Liver (tissue), 9 donors: ENCODE data around the gene USP37. TPM values are rescaled to one million over a fixed set of nuclear protein-coding genes. Genes with fewer than 3 reads are reported as not detected.

Source experiments
- DNase-seq: peaks from one replicate; pipeline ENCODE4 v3.0.0-alpha.2; 2017; ENCODE audit warnings: low spot score
- H3K27ac ChIP-seq, 2 donors: one replicate each; pipeline ENCODE4 v1.7.0; 2013; ENCODE audit warnings: inconsistent platforms in 2 of 2, low read length in 2 of 2, control low read depth in 1 of 2, low read depth in 1 of 2, mild to moderate bottlenecking in 1 of 2
- H3K27me3 ChIP-seq, 4 donors: one replicate each; pipeline versions ENCODE4 v1.6.1 to v1.7.0; 2013; ENCODE audit warnings: low read length in 3 of 4, inconsistent platforms in 1 of 4, mild to moderate bottlenecking in 1 of 4, moderate library complexity in 1 of 4; ENCODE audit not compliant: control insufficient read depth in 4 of 4, insufficient read depth in 4 of 4
- H3K36me3 ChIP-seq, 4 donors: one replicate each; pipeline versions ENCODE4 v1.6.1 to v1.7.0; 2013; ENCODE audit warnings: low read length in 3 of 4, mild to moderate bottlenecking in 3 of 4, low read depth in 1 of 4, moderate library complexity in 1 of 4; ENCODE audit not compliant: control insufficient read depth in 4 of 4, insufficient read depth in 3 of 4
- H3K4me1 ChIP-seq, 4 donors: one replicate each; pipeline versions ENCODE4 v1.6.1 to v1.7.0; 2013; ENCODE audit warnings: low read length in 3 of 4, mild to moderate bottlenecking in 3 of 4, moderate library complexity in 1 of 4; ENCODE audit not compliant: control insufficient read depth in 4 of 4, insufficient read depth in 4 of 4
- H3K4me3 ChIP-seq, 3 donors: one replicate each; pipeline versions ENCODE4 v1.6.1 to v1.7.0; 2013; ENCODE audit warnings: low read length in 3 of 3, control low read depth in 1 of 3, low read depth in 1 of 3, mild to moderate bottlenecking in 1 of 3
- H3K9ac ChIP-seq, 2 donors: one replicate each; pipeline ENCODE4 v1.7.0; 2013; ENCODE audit warnings: low read length in 2 of 2, mild to moderate bottlenecking in 2 of 2, moderate library complexity in 2 of 2, control low read depth in 1 of 2, low read depth in 1 of 2
- H3K9me3 ChIP-seq, 4 donors: one replicate each; pipeline versions ENCODE4 v1.6.1 to v1.7.0; 2013; ENCODE audit warnings: low read length in 3 of 4; ENCODE audit not compliant: control insufficient read depth in 4 of 4
- CTCF ChIP-seq: fragments of 150-350 bp; IDR thresholded peaks from 2 replicates; pipeline ENCODE4 v1.5.1; 2017; ENCODE audit warnings: improper control_type of control experiment, low read depth, low read length; ENCODE audit not compliant: missing input control
- EGR1 ChIP-seq, 2 donors: IDR thresholded peaks; 2 replicates each; pipeline ENCODE4 v1.6.1; 2016 to 2018; ENCODE audit warnings: antibody characterized with exemption in 2 of 2, low read depth in 2 of 2
- FOXA1 ChIP-seq: IDR thresholded peaks from 2 replicates; pipeline ENCODE4 v1.6.1; 2016; ENCODE audit warnings: antibody characterized with exemption
- FOXA2 ChIP-seq: IDR thresholded peaks from 2 replicates; pipeline ENCODE4 v1.6.1; 2016; ENCODE audit warnings: antibody characterized with exemption
- GABPA ChIP-seq, 2 donors: IDR thresholded peaks in 1 of 2; conservative IDR thresholded peaks in 1 of 2; 2 replicates each; pipeline ENCODE4 v1.6.1; 2016; ENCODE audit warnings: antibody characterized with exemption in 2 of 2, mild to moderate bottlenecking in 1 of 2, moderate library complexity in 1 of 2
- HNF4A ChIP-seq, 2 donors: conservative IDR thresholded peaks; 2 replicates each; pipeline ENCODE4 v1.6.1; 2016; ENCODE audit warnings: antibody characterized with exemption in 2 of 2, mild to moderate bottlenecking in 2 of 2
- HNF4G ChIP-seq: IDR thresholded peaks from 2 replicates; pipeline ENCODE4 v1.6.1; 2016; ENCODE audit warnings: antibody characterized with exemption
- JUND ChIP-seq, 2 donors: IDR thresholded peaks; 2 replicates each; pipeline ENCODE4 v1.6.1; 2016; ENCODE audit warnings: antibody characterized with exemption in 2 of 2
- NR2F2 ChIP-seq: IDR thresholded peaks from 2 replicates; pipeline ENCODE4 v1.6.1; 2016; ENCODE audit warnings: antibody characterized with exemption
- RAD21 ChIP-seq, 2 donors: IDR thresholded peaks; 2 replicates each; pipeline ENCODE4 v1.6.1; 2016; ENCODE audit warnings: antibody characterized with exemption in 2 of 2, mild to moderate bottlenecking in 2 of 2
- REST ChIP-seq: IDR thresholded peaks from 2 replicates; pipeline ENCODE4 v1.6.1; 2016; ENCODE audit warnings: antibody characterized with exemption, mild to moderate bottlenecking
- RXRA ChIP-seq, 2 donors: IDR thresholded peaks; 2 replicates each; pipeline ENCODE4 v1.6.1; 2017 to 2018; ENCODE audit warnings: antibody characterized with exemption in 2 of 2, mild to moderate bottlenecking in 1 of 2
- SP1 ChIP-seq: IDR thresholded peaks from 2 replicates; pipeline ENCODE4 v1.6.1; 2018; ENCODE audit warnings: antibody characterized with exemption, mild to moderate bottlenecking
- TAF1 ChIP-seq: conservative IDR thresholded peaks from 2 replicates; pipeline ENCODE4 v1.6.1; 2016; ENCODE audit warnings: antibody characterized with exemption, mild to moderate bottlenecking
- YY1 ChIP-seq: IDR thresholded peaks from 2 replicates; pipeline ENCODE4 v1.6.1; 2016; ENCODE audit warnings: antibody characterized with exemption, mild to moderate bottlenecking
- WGBS: extraction: QIAGEN DNeasy Blood & Tissue Kit; methylation state at CpG from one replicate; pipeline ENCODE4 v1.1.7; 2013; 5-methylcytosine and 5-hydroxymethylcytosine counted together
- polyA plus RNA-seq, 2 donors: library from polyadenylated mRNA; stranded (reverse) in 1 of 2; unstranded in 1 of 2; fragments of 200-250 nt in 1 of 2; fragments of >200 nt in 1 of 2; fragmentation: Nextera tagmentation in 1 of 2; extraction: Ambion mirVana in 1 of 2; gene quantifications; one replicate each; pipeline versions ENCODE4 v1.2.1 to v1.2.3, GENCODE V29; 2013 to 2015
- total RNA-seq, 2 donors: library from RNA; depleted of rRNA; stranded (reverse); fragments of >200 nt; gene quantifications; one replicate each; pipeline ENCODE4 v1.2.3, GENCODE V29; 2014
- TF ChIP-seq, protein P1 (sequence below): IDR thresholded peaks from 2 replicates; pipeline ENCODE4 v1.6.1; 2016; ENCODE audit warnings: antibody characterized with exemption
- TF ChIP-seq, protein P2 (sequence below): IDR thresholded peaks from 2 replicates; pipeline ENCODE4 v1.6.1; 2016; ENCODE audit warnings: antibody characterized with exemption
- TF ChIP-seq, protein P3 (sequence below): IDR thresholded peaks from 2 replicates; pipeline ENCODE4 v1.6.1; 2016; ENCODE audit warnings: antibody characterized with exemption
- donor health status: healthy.
- donor health status: healthy.
- donor health status: healthy.
- donor health status: healthy.
- donor health status: healthy.

Gene USP37
- total and polyA plus RNA-seq, 4 donors, result 1.4 to 10.9 (median 4.7) TPM

DNA sequence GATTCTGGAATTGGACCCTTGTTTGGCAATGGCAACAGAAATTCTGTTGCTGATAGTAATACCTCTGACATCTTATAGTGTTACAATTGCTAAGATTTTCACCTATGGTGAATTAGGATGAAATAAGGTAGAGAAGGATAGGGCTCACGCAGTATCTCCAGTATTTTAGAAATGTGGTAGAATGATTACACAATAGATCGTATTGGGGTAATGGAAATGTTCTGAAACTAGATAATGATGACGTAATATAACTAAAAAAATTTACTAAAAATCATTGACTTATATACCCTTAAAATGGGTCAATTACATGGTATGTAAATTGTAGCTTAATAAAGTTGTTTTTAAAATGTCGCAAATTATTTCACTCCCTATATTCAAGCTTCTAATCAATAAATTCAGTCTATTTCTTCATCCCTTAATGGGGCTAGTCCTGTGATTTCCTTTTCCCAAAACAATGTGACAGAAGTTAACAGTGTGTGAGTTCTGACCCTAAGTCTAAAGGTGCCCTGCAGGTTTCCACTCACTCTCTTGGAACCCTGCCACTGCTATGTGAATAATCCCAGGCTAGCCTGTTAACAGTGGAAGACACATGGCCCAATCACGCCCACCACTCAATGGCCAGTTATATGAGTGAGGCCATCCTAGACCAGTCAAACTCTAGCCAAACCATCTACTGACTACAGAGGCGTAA is 31.2 kb downstream of the USP37 start:
- H3K9ac ChIP-seq, result peak overlapping the region in 1 of 2 donors; percentile 48
- no peaks in the 10 kb centered on the region for H3K27me3 ChIP-seq
- peaks cover 4 to 31% (median 20%) of the 10 kb centered on the region in 4 donors for H3K36me3 ChIP-seq
- no peaks in the 10 kb centered on the region for H3K9me3 ChIP-seq
- DNase-seq, result no peak
- peak overlapping the region; percentile 66 to 68 for H3K27ac ChIP-seq
- WGBS, result 56% methylated on average over 6 of the region's 6 CpGs
- H3K4me3 ChIP-seq, result no peak overlapping the region
- H3K4me1 ChIP-seq, result peaks cover 0 to 10% (median 4%) of the 10 kb centered on the region in 4 donors
- TF ChIP-seq NR2F2 (no peak), REST (peak; percentile 45), FOXA2 (no peak), HNF4A (conservative IDR thresholded peaks at IDR 0.05) (peak; percentile 99), RAD21 (IDR thresholded peaks at IDR 0.05) (peak; percentile 13 to 38), SP1 (peak; percentile 100), GABPA (IDR thresholded peaks at IDR 0.05 in 1 of 2, conservative IDR thresholded peaks at IDR 0.05 in 1 of 2) (peak in 1 of 2 donors; percentile 52), YY1 (peak; percentile 58), FOXA1 (no peak), JUND (IDR thresholded peaks at IDR 0.05) (peak; percentile 50 to 87), HNF4G (peak; percentile 96), RXRA (IDR thresholded peaks at IDR 0.05) (peak; percentile 58 to 71), EGR1 (IDR thresholded peaks at IDR 0.05; ENCODE audit: low read depth in 2 of 2) (peak; percentile 69 to 73), CTCF (no peak), TAF1 (peak; percentile 14)
- TF ChIP-seq, protein P1, sequence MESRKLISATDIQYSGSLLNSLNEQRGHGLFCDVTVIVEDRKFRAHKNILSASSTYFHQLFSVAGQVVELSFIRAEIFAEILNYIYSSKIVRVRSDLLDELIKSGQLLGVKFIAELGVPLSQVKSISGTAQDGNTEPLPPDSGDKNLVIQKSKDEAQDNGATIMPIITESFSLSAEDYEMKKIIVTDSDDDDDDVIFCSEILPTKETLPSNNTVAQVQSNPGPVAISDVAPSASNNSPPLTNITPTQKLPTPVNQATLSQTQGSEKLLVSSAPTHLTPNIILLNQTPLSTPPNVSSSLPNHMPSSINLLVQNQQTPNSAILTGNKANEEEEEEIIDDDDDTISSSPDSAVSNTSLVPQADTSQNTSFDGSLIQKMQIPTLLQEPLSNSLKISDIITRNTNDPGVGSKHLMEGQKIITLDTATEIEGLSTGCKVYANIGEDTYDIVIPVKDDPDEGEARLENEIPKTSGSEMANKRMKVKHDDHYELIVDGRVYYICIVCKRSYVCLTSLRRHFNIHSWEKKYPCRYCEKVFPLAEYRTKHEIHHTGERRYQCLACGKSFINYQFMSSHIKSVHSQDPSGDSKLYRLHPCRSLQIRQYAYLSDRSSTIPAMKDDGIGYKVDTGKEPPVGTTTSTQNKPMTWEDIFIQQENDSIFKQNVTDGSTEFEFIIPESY, result peak; percentile 61
- TF ChIP-seq, protein P2, sequence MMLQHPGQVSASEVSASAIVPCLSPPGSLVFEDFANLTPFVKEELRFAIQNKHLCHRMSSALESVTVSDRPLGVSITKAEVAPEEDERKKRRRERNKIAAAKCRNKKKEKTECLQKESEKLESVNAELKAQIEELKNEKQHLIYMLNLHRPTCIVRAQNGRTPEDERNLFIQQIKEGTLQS, result peak; percentile 76
- TF ChIP-seq, protein P3, sequence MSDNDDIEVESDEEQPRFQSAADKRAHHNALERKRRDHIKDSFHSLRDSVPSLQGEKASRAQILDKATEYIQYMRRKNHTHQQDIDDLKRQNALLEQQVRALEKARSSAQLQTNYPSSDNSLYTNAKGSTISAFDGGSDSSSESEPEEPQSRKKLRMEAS, result peak; percentile 77
